T-helper 1 cell (primary cell): ENCODE results near the gene MGAT5.

ENCODE experiments used
- DNase-seq, 5 donors: peaks; one replicate each; pipeline ENCODE4 v3.0.0-alpha.2; 2012 to 2020

The MGAT5 gene

GRCh38 chr2:134337631-134338030 lies 83.8 kb downstream of the MGAT5 start:
- no peak for DNase-seq

GRCh38 chr2:134338208-134338607 lies 84.3 kb downstream of the MGAT5 start:
- DNase-seq: no peak

DNA sequence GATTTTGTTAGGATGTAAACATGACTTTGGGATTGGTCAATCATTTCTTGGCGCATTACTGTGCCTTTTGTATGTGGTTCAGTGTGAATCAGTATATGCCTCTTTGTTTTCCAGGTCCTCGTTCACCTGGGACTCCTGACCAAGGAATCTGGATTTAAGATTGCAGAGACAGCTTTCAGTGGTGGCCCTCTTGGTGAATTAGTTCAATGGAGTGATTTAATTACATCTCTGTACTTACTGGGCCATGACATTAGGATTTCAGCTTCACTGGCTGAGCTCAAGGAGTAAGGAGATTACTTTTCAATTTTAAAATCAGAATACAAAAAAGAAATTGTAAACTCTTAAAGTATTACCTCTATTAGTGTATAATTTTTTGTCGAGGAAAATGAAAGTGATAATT lies 87.6 kb downstream of the MGAT5 start:
- no peak for DNase-seq

- no peak for DNase-seq
Measured at GRCh38 chr2:134344954-134345697, 91.3 kb downstream of the MGAT5 start.

- no peak for DNase-seq
Measured at GRCh38 chr2:134346141-134346540, 92.3 kb downstream of the MGAT5 start.

DNA sequence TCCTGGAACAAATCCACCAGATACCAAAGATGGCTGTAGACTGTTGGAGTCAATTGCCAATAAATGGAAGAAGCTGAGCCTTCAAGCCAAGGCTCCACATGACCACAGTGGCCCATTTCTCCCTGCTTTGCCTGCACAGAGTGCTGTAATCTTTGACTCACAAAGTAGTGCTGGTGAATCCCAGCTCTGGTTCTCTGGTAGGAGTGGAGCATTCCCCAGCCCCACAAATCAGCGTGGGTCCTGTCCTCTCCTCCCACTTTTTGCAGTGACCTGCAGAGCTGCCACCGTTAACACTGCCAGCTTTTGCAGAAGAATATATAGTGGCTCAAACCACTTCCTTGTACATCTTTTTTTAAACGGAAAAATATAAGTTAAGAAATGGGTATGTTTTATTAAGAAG lies 93.9 kb downstream of the MGAT5 start:
- DNase-seq: no peak

GRCh38 chr2:134348239-134348638 lies 94.4 kb downstream of the MGAT5 start:
- DNase-seq: no peak

DNA sequence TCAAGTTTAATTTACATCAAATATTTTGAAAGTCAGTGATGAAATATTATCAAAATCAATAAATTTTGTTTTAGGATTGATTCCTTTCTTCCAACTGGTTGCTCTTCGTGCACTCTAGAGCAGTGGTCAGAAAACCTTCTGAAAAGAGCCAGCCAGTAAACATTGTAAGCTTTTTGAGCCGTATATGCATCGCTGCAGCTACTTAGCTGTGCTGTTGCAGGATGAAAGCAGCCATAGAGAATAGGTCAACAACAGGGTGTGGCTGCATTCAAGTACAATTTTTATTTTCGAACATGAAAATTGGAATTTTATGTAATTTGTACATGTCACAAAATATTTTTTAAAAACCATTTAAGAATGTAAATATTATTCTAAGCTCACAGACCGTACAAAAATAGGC lies 94.9 kb downstream of the MGAT5 start:
- no peak for DNase-seq

GRCh38 chr2:134351016-134351415 lies 97.1 kb downstream of the MGAT5 start:
- no peak for DNase-seq

- DNase-seq: no peak
Measured at GRCh38 chr2:134351899-134352298, 98.0 kb downstream of the MGAT5 start.

- DNase-seq: no peak
Measured at GRCh38 chr2:134352844-134353243, 99.0 kb downstream of the MGAT5 start.

DNA sequence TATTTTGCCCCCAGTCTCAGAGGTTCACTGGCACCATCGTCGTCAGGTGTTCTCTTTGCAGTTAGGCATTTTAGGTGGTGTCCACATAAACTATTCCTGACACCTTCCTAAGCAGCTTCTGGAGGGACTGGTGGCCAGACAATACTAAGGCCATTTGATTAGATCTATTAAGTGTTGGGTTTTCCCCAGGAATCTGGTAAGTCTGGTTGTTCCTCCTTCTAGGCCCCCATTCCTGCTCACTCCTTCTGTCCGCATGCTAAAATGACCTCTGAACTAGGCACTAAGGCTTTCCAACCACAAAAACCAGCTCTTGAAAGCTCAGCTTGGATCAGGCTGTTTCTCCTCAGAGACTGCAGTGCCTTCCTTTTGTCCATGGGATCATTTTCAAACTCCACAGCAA lies 100.7 kb downstream of the MGAT5 start:
- no peak for DNase-seq

DNA sequence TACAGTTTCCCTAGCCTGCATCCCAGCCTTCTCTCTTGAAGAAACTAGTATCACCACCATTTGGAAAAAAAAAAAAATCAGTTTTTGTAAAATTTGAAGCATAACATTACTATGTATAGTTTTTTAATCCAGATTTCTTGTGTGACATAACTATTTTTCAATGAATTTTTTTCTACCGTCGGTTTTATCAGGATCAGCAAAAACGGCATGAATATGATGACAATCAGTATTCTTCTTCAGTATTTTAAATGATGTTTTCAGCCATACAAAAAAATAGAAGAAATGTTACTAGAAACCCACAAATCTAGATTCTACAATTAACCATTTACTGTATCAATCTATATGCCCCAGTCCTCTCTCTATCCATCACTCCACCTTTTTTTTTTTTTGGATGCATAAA lies 103.9 kb downstream of the MGAT5 start:
- DNase-seq: no peak

DNA sequence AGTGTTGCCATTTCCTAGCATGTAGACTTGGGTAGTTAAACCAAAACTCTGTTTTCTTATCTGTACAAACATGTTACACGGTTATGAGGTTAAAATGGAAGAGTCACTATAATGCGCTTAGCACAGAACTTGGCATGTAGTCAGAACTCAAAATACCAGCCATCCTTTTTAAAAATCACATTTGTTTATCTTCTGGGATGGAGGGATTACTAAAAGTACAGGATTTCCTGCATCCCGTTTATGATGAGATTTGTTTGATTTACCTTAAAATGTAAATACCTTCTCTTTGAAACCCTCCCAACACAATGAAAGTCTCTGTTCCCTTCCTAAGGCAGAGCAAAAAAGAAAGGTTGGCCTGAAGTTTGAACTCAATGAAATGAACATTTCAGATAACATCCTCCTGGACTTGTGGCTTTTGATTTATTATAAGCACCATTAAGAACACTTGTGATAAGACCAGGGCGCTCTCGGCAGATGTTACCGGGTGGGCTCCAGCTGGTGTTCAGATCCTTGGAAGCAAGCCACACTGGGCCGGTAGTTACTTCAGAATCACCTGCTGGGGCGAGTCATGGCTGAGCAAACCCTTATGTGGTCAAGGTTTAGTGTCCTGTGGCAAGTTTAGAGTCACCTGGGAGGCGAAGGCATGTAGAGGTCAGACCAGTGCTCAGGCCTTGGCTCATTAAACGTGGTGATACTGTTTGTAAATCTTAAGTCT lies 105.7 kb downstream of the MGAT5 start:
- DNase-seq: no peak

DNA sequence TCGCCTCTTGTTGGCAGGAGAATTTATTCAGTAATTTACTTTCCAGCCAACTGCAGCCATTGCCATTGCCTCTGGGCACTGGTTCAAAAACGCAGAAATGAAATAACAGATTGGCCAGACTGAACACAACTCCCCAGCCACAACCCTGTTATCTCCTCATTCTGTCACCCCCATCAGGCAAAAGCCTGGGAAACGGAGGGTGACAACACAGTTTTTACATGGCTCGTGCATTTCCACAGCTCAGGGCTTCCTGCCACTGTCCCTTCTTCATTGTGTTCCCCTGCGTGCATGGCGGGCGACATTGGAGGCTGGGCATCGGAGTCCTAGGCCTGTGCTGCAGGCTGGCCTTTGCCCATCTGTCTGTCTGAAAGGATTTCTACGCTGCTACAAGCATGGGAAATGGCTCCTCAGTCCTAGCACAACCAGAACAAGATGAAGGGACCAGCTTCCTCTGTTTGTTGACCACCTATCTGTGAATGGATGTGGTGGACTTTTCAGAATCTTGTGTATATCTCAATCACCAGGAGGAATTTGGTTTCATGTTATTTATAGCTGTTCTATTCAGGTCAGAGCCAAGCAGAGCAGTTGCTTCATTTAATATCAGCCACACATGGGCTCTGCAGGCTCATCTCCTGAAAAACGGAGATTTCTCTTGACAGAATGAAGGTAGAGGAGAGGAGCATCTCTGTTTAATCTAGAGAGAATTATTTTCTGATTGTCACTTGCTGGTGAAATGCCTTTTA lies 107.0 kb downstream of the MGAT5 start:
- no peak for DNase-seq

GRCh38 chr2:134361648-134362047 lies 107.8 kb downstream of the MGAT5 start:
- no peak for DNase-seq

GRCh38 chr2:134362152-134362668 lies 108.3 kb downstream of the MGAT5 start:
- DNase-seq: no peak

GRCh38 chr2:134362740-134363139 lies 108.9 kb downstream of the MGAT5 start:
- DNase-seq: no peak

DNA sequence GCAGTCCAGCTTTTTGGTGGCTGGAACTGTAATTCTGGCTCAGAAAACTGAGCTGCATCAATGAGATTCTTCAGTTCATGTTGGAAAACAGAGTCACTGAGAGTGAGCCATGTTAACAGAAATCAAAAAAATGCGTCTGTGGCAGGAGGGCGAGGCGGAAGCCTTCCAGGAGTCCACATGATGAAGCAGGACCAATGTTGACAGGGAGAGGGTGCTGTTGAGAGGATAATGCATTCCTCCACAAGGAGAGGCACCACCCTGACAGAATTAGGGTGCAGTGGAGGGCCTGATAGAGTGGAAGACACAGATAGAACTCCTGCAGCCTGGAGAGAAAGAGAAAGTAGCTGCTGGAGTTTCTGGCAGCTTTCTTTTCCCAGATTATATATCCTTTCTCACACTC lies 111.5 kb downstream of the MGAT5 start:
- DNase-seq: no peak

- no peak for DNase-seq
Measured at GRCh38 chr2:134366359-134366758, 112.5 kb downstream of the MGAT5 start.

GRCh38 chr2:134367213-134367612 lies 113.3 kb downstream of the MGAT5 start:
- no peak for DNase-seq

GRCh38 chr2:134368009-134368817 lies 114.3 kb downstream of the MGAT5 start:
- no peak for DNase-seq
